ENCODE measurements around the gene SGF29. TPM values are rescaled to one million over a fixed set of nuclear protein-coding genes. Genes with fewer than 3 reads are reported as not detected.
"Not testable (repeated sequence)": the region's sequence is repeated elsewhere in the genome, so short reads cannot be mapped to it uniquely, and the experiment has no call there.

SGF29 gene
- total RNA-seq, 2 experiments from 2014 or later: 47.0 to 49.8 TPM

GRCh38 chr16:28562199-28562598 is 8.5 kb downstream of the SGF29 start:
- ATAC-seq (ENCODE audit: low read depth) (no peak), DNase-seq (no peak)
- H3K4me1 Mint-ChIP-seq: peaks cover 11% of the 10 kb centered on the region
- peaks cover 45% of the 10 kb centered on the region for H3K36me3 Mint-ChIP-seq
- no peak overlapping the region for H3K4me3 Mint-ChIP-seq
- no peak overlapping the region for H3K27ac Mint-ChIP-seq
- H3K27me3 Mint-ChIP-seq: no peaks in the 10 kb centered on the region
- peaks cover 6% of the 10 kb centered on the region for H3K9me3 Mint-ChIP-seq
- POLR2A ChIA-PET: no interaction called here

GRCh38 chr16:28563218-28563617 is 9.5 kb downstream of the SGF29 start:
- Mint-ChIP-seq H3K4me3 (no peak overlapping the region), H3K4me1 (peaks cover 11% of the 10 kb centered on the region), H3K9me3 (peaks cover 12% of the 10 kb centered on the region), H3K27me3 (no peaks in the 10 kb centered on the region), H3K36me3 (peaks cover 47% of the 10 kb centered on the region), H3K27ac (no peak overlapping the region)
- ATAC-seq (ENCODE audit: low read depth): no peak
- POLR2A ChIA-PET: no interaction called here
- no peak for DNase-seq

- peaks cover 12% of the 10 kb centered on the region for H3K9me3 Mint-ChIP-seq
- H3K27me3 Mint-ChIP-seq; ATAC-seq (ENCODE audit: low read depth); DNase-seq; H3K27ac Mint-ChIP-seq; H3K4me3 Mint-ChIP-seq; H3K4me1 Mint-ChIP-seq; POLR2A ChIA-PET: not testable (repeated sequence)
- H3K36me3 Mint-ChIP-seq: peaks cover 31% of the 10 kb centered on the region
Observed at GRCh38 chr16:28566233-28566925, 12.7 kb downstream of the SGF29 start.

- no peak overlapping the region for H3K27ac Mint-ChIP-seq
- H3K9me3 Mint-ChIP-seq: peaks cover 12% of the 10 kb centered on the region
- no peak for DNase-seq
- no peak for ATAC-seq (ENCODE audit: low read depth)
- H3K27me3 Mint-ChIP-seq: no peaks in the 10 kb centered on the region
- no peak overlapping the region for H3K4me3 Mint-ChIP-seq
- peaks cover 4% of the 10 kb centered on the region for H3K4me1 Mint-ChIP-seq
- POLR2A ChIA-PET: no interaction called here
- peaks cover 31% of the 10 kb centered on the region for H3K36me3 Mint-ChIP-seq
Observed at GRCh38 chr16:28567292-28567691, 13.6 kb downstream of the SGF29 start.

- Mint-ChIP-seq H3K27me3 (no peaks in the 10 kb centered on the region), H3K27ac (no peak overlapping the region), H3K36me3 (peaks cover 27% of the 10 kb centered on the region), H3K4me3 (no peak overlapping the region), H3K9me3 (peaks cover 12% of the 10 kb centered on the region), H3K4me1 (no peaks in the 10 kb centered on the region)
- ATAC-seq (ENCODE audit: low read depth) (no peak), DNase-seq (no peak)
- POLR2A ChIA-PET: interaction anchor here (1.0 kb wide), 1 partner anchor 9 kb away, joined by 3 read pairs; no protein-coding TSS in a partner anchor
Observed at GRCh38 chr16:28569021-28569420, 15.3 kb downstream of the SGF29 start.

- peaks cover 21% of the 10 kb centered on the region for H3K36me3 Mint-ChIP-seq
- H3K4me3 Mint-ChIP-seq: no peak overlapping the region
- ATAC-seq (ENCODE audit: low read depth) (no peak), DNase-seq (no peak)
- H3K9me3 Mint-ChIP-seq: peaks cover 11% of the 10 kb centered on the region
- no peaks in the 10 kb centered on the region for H3K4me1 Mint-ChIP-seq
- H3K27ac Mint-ChIP-seq: no peak overlapping the region
- POLR2A ChIA-PET: no interaction called here
- H3K27me3 Mint-ChIP-seq: no peaks in the 10 kb centered on the region
Observed at GRCh38 chr16:28569968-28570752, 16.4 kb downstream of the SGF29 start.

- no peak overlapping the region for H3K27ac Mint-ChIP-seq
- ATAC-seq (ENCODE audit: low read depth) (no peak), DNase-seq (no peak)
- peaks cover 2% of the 10 kb centered on the region for H3K4me1 Mint-ChIP-seq
- H3K4me3 Mint-ChIP-seq: no peak overlapping the region
- H3K36me3 Mint-ChIP-seq: peaks cover 3% of the 10 kb centered on the region
- H3K9me3 Mint-ChIP-seq: no peaks in the 10 kb centered on the region
- POLR2A ChIA-PET: interaction anchor here (0.5 kb wide), 1 partner anchor 37 kb away, joined by 5 read pairs; the partner anchor contains the start of gene SULT1A1
- no peaks in the 10 kb centered on the region for H3K27me3 Mint-ChIP-seq
Observed at GRCh38 chr16:28572696-28573510, 19.2 kb downstream of the SGF29 start.

- POLR2A ChIA-PET: interaction anchor here (0.6 to 1.1 kb wide), 2 partner anchors 9 to 576 kb away, joined by 3 to 4 read pairs; no protein-coding TSS in a partner anchor
- no peaks in the 10 kb centered on the region for H3K27me3 Mint-ChIP-seq
- DNase-seq (no peak), ATAC-seq (ENCODE audit: low read depth) (no peak)
- peaks cover 3% of the 10 kb centered on the region for H3K36me3 Mint-ChIP-seq
- H3K27ac Mint-ChIP-seq: no peak overlapping the region
- H3K4me1 Mint-ChIP-seq: peaks cover 2% of the 10 kb centered on the region
- no peaks in the 10 kb centered on the region for H3K9me3 Mint-ChIP-seq
- H3K4me3 Mint-ChIP-seq: no peak overlapping the region
Observed at GRCh38 chr16:28573738-28574718, 20.3 kb downstream of the SGF29 start.

- H3K4me3 Mint-ChIP-seq: no peak overlapping the region
- H3K27ac Mint-ChIP-seq: no peak overlapping the region
Observed at GRCh38 chr16:28574925-28575324, 21.2 kb downstream of the SGF29 start.

GRCh38 chr16:28575446-28576109 is 21.9 kb downstream of the SGF29 start:
- H3K36me3 Mint-ChIP-seq: peaks cover 3% of the 10 kb centered on the region
- no peak overlapping the region for H3K4me3 Mint-ChIP-seq
- no peak for ATAC-seq (ENCODE audit: low read depth)
- no peaks in the 10 kb centered on the region for H3K9me3 Mint-ChIP-seq
- peaks cover 2% of the 10 kb centered on the region for H3K4me1 Mint-ChIP-seq
- no peak for DNase-seq
- POLR2A ChIA-PET: interaction anchor here (1.1 kb wide), 1 partner anchor 11 kb away, joined by 3 read pairs; no protein-coding TSS in a partner anchor
- no peak overlapping the region for H3K27ac Mint-ChIP-seq
- H3K27me3 Mint-ChIP-seq: no peaks in the 10 kb centered on the region

More at GRCh38 chr16:28574925-28575324, 21.2 kb downstream of the SGF29 start:
- ATAC-seq (ENCODE audit: low read depth) (no peak), DNase-seq (no peak)
- Mint-ChIP-seq H3K9me3 (no peaks in the 10 kb centered on the region), H3K4me1 (peaks cover 2% of the 10 kb centered on the region), H3K27me3 (no peaks in the 10 kb centered on the region), H3K36me3 (peaks cover 3% of the 10 kb centered on the region)
- POLR2A ChIA-PET: interaction anchor here (1.1 kb wide), 1 partner anchor 10 kb away, joined by 3 read pairs; no protein-coding TSS in a partner anchor

GRCh38 chr16:28580726-28581315 is 27.1 kb downstream of the SGF29 start:
- Mint-ChIP-seq H3K4me3 (no peak overlapping the region), H3K9me3 (no peaks in the 10 kb centered on the region), H3K36me3 (peaks cover 20% of the 10 kb centered on the region), H3K27me3 (no peaks in the 10 kb centered on the region), H3K27ac (no peak overlapping the region), H3K4me1 (peaks cover 2% of the 10 kb centered on the region)
- POLR2A ChIA-PET: interaction anchor here (0.7 kb wide), 1 partner anchor 51 kb away, joined by 4 read pairs; no protein-coding TSS in a partner anchor
- no peak for DNase-seq
- ATAC-seq (ENCODE audit: low read depth): no peak
